ENCODE data around the gene RASGRF1. TPM values are rescaled to one million over a fixed set of nuclear protein-coding genes. Genes with fewer than 3 reads are reported as not detected.

The RASGRF1 gene
- total RNA-seq, 2 experiments from 2014 or later = not detected

- CTCF ChIA-PET = no interaction called here
- no peak for DNase-seq
- POLR2A ChIA-PET = no interaction called here
- no peaks in the 10 kb centered on the region for H3K27me3 Mint-ChIP-seq
- no peaks in the 10 kb centered on the region for H3K36me3 Mint-ChIP-seq (ENCODE audit: low read depth)
- no peaks in the 10 kb centered on the region for H3K4me1 Mint-ChIP-seq
- H3K27ac Mint-ChIP-seq = no peak overlapping the region
- no peaks in the 10 kb centered on the region for H3K9me3 Mint-ChIP-seq
- H3K4me3 Mint-ChIP-seq = no peak overlapping the region
These were observed 112.8 kb downstream of the RASGRF1 start for GRCh38 chr15:78977591-78978347.

GRCh38 chr15:78977091-78977571 is 113.4 kb downstream of the RASGRF1 start:
- H3K4me1 Mint-ChIP-seq = no peaks in the 10 kb centered on the region
- no peaks in the 10 kb centered on the region for H3K36me3 Mint-ChIP-seq (ENCODE audit: low read depth)
- no peaks in the 10 kb centered on the region for H3K9me3 Mint-ChIP-seq
- no peak for DNase-seq
- peak overlapping the region; percentile 47 for H3K27ac Mint-ChIP-seq
- ChIA-PET CTCF (no interaction called here), POLR2A (no interaction called here)
- H3K27me3 Mint-ChIP-seq = no peaks in the 10 kb centered on the region
- H3K4me3 Mint-ChIP-seq = no peak overlapping the region

GRCh38 chr15:78976691-78977090 is 113.9 kb downstream of the RASGRF1 start:
- no peaks in the 10 kb centered on the region for H3K9me3 Mint-ChIP-seq
- ChIA-PET POLR2A (no interaction called here), CTCF (no interaction called here)
- no peak for DNase-seq
- H3K27me3 Mint-ChIP-seq = no peaks in the 10 kb centered on the region
- H3K4me1 Mint-ChIP-seq = no peaks in the 10 kb centered on the region
- no peak overlapping the region for H3K4me3 Mint-ChIP-seq
- H3K36me3 Mint-ChIP-seq (ENCODE audit: low read depth) = no peaks in the 10 kb centered on the region
- no peak overlapping the region for H3K27ac Mint-ChIP-seq

- Mint-ChIP-seq H3K27ac (no peak overlapping the region), H3K36me3 (ENCODE audit: low read depth) (no peaks in the 10 kb centered on the region)
- CTCF ChIA-PET = no interaction called here
These were observed 116.2 kb downstream of the RASGRF1 start for GRCh38 chr15:78974272-78974918.

GRCh38 chr15:78969687-78970349 is 120.8 kb downstream of the RASGRF1 start:
- POLR2A ChIA-PET = no interaction called here
- CTCF ChIA-PET = interaction anchor here (0.7 kb wide), 1 partner anchor 90 kb away, joined by 3 read pairs; no protein-coding TSS in a partner anchor
- H3K27me3 Mint-ChIP-seq = peaks cover 4% of the 10 kb centered on the region

More at GRCh38 chr15:78974272-78974918, 116.2 kb downstream of the RASGRF1 start:
- no peak overlapping the region for H3K4me3 Mint-ChIP-seq
- no peaks in the 10 kb centered on the region for H3K4me1 Mint-ChIP-seq
- H3K9me3 Mint-ChIP-seq = no peaks in the 10 kb centered on the region
- H3K27me3 Mint-ChIP-seq = peaks cover 4% of the 10 kb centered on the region
- DNase-seq = no peak
- POLR2A ChIA-PET = no interaction called here

GRCh38 chr15:78968539-78969271 is 121.9 kb downstream of the RASGRF1 start:
- ChIA-PET CTCF (interaction anchor here (1.0 to 1.1 kb wide), 2 partner anchors 16 to 25 kb away, joined by 3 read pairs; no protein-coding TSS in a partner anchor), POLR2A (interaction anchor here (0.5 kb wide), 1 partner anchor 89 kb away, joined by 5 read pairs; no protein-coding TSS in a partner anchor)
- Mint-ChIP-seq H3K4me1 (no peaks in the 10 kb centered on the region), H3K27me3 (peaks cover 4% of the 10 kb centered on the region), H3K9me3 (no peaks in the 10 kb centered on the region), H3K27ac (no peak overlapping the region), H3K36me3 (ENCODE audit: low read depth) (no peaks in the 10 kb centered on the region), H3K4me3 (no peak overlapping the region)
- no peak for DNase-seq

More at GRCh38 chr15:78969687-78970349, 120.8 kb downstream of the RASGRF1 start:
- no peak overlapping the region for H3K4me3 Mint-ChIP-seq
- no peaks in the 10 kb centered on the region for H3K4me1 Mint-ChIP-seq
- no peaks in the 10 kb centered on the region for H3K9me3 Mint-ChIP-seq
- no peaks in the 10 kb centered on the region for H3K36me3 Mint-ChIP-seq (ENCODE audit: low read depth)
- no peak for DNase-seq
- no peak overlapping the region for H3K27ac Mint-ChIP-seq

GRCh38 chr15:78968114-78968513 is 122.5 kb downstream of the RASGRF1 start:
- no peaks in the 10 kb centered on the region for H3K36me3 Mint-ChIP-seq (ENCODE audit: low read depth)
- no peak for DNase-seq
- H3K4me1 Mint-ChIP-seq = no peaks in the 10 kb centered on the region
- no peak overlapping the region for H3K27ac Mint-ChIP-seq
- CTCF ChIA-PET = interaction anchor here (1.0 to 1.1 kb wide), 2 partner anchors 15 to 25 kb away, joined by 3 read pairs; no protein-coding TSS in a partner anchor
- POLR2A ChIA-PET = no interaction called here
- H3K4me3 Mint-ChIP-seq = no peak overlapping the region
- H3K27me3 Mint-ChIP-seq = peaks cover 4% of the 10 kb centered on the region
- H3K9me3 Mint-ChIP-seq = no peaks in the 10 kb centered on the region

GRCh38 chr15:78960308-78960707 is 130.3 kb downstream of the RASGRF1 start:
- ChIA-PET POLR2A (no interaction called here), CTCF (no interaction called here)
- no peak for DNase-seq
- no peak overlapping the region for H3K4me3 Mint-ChIP-seq
- no peaks in the 10 kb centered on the region for H3K27me3 Mint-ChIP-seq
- H3K4me1 Mint-ChIP-seq = no peaks in the 10 kb centered on the region
- H3K36me3 Mint-ChIP-seq (ENCODE audit: low read depth) = no peaks in the 10 kb centered on the region
- no peaks in the 10 kb centered on the region for H3K9me3 Mint-ChIP-seq
- no peak overlapping the region for H3K27ac Mint-ChIP-seq

GRCh38 chr15:78959360-78959759 is 131.2 kb downstream of the RASGRF1 start:
- POLR2A ChIA-PET = no interaction called here
- no peak for DNase-seq
- peaks cover 2% of the 10 kb centered on the region for H3K27me3 Mint-ChIP-seq
- H3K27ac Mint-ChIP-seq = no peak overlapping the region
- no peaks in the 10 kb centered on the region for H3K4me1 Mint-ChIP-seq
- no peaks in the 10 kb centered on the region for H3K9me3 Mint-ChIP-seq
- CTCF ChIA-PET = no interaction called here
- no peaks in the 10 kb centered on the region for H3K36me3 Mint-ChIP-seq (ENCODE audit: low read depth)
- H3K4me3 Mint-ChIP-seq = no peak overlapping the region

GRCh38 chr15:78957416-78958093 is 133.0 kb downstream of the RASGRF1 start:
- no peaks in the 10 kb centered on the region for H3K36me3 Mint-ChIP-seq (ENCODE audit: low read depth)
- no peaks in the 10 kb centered on the region for H3K4me1 Mint-ChIP-seq
- peaks cover 9% of the 10 kb centered on the region for H3K27me3 Mint-ChIP-seq
- H3K27ac Mint-ChIP-seq = no peak overlapping the region
- H3K9me3 Mint-ChIP-seq = no peaks in the 10 kb centered on the region
- CTCF ChIA-PET = interaction anchor here (0.9 kb wide), 1 partner anchor 9 kb away, joined by 3 read pairs; no protein-coding TSS in a partner anchor
- POLR2A ChIA-PET = no interaction called here
- H3K4me3 Mint-ChIP-seq = no peak overlapping the region
- no peak for DNase-seq

GRCh38 chr15:78956937-78957336 is 133.6 kb downstream of the RASGRF1 start:
- H3K9me3 Mint-ChIP-seq = no peaks in the 10 kb centered on the region
- no peak overlapping the region for H3K27ac Mint-ChIP-seq
- POLR2A ChIA-PET = no interaction called here
- H3K36me3 Mint-ChIP-seq (ENCODE audit: low read depth) = no peaks in the 10 kb centered on the region
- H3K4me3 Mint-ChIP-seq = no peak overlapping the region
- peaks cover 11% of the 10 kb centered on the region for H3K27me3 Mint-ChIP-seq
- no peak for DNase-seq
- no peaks in the 10 kb centered on the region for H3K4me1 Mint-ChIP-seq
- CTCF ChIA-PET = interaction anchor here (0.9 kb wide), 1 partner anchor 8 kb away, joined by 3 read pairs; no protein-coding TSS in a partner anchor

- POLR2A ChIA-PET = no interaction called here
These were observed 135.2 kb downstream of the RASGRF1 start for GRCh38 chr15:78955355-78955754.

More at GRCh38 chr15:78955355-78955754, 135.2 kb downstream of the RASGRF1 start:
- Mint-ChIP-seq H3K27ac (no peak overlapping the region), H3K4me3 (no peak overlapping the region), H3K36me3 (ENCODE audit: low read depth) (no peaks in the 10 kb centered on the region), H3K4me1 (peaks cover 11% of the 10 kb centered on the region), H3K27me3 (peaks cover 11% of the 10 kb centered on the region), H3K9me3 (no peaks in the 10 kb centered on the region)
- CTCF ChIA-PET = no interaction called here
- DNase-seq = no peak

Data from activated CD4-positive, alpha-beta T cell treated with anti-CD3 and anti-CD28 coated beads, Interleukin-2, amount 10 ng/mL, durations not matched to agents 7 days and 5 days (primary cell).